Liver (tissue), 9 donors: Measurements from ENCODE around the gene VEPH1. TPM values are rescaled to one million over a fixed set of nuclear protein-coding genes. Genes with fewer than 3 reads are reported as not detected.

Experiments
- DNase-seq: peaks from one replicate; pipeline ENCODE4 v3.0.0-alpha.2; 2017; ENCODE audit warnings: low spot score
- H3K27ac ChIP-seq, 2 donors: one replicate each; pipeline ENCODE4 v1.7.0; 2013; ENCODE audit warnings: inconsistent platforms in 2 of 2, low read length in 2 of 2, control low read depth in 1 of 2, low read depth in 1 of 2, mild to moderate bottlenecking in 1 of 2
- H3K27me3 ChIP-seq, 4 donors: one replicate each; pipeline versions ENCODE4 v1.6.1 to v1.7.0; 2013; ENCODE audit warnings: low read length in 3 of 4, inconsistent platforms in 1 of 4, mild to moderate bottlenecking in 1 of 4, moderate library complexity in 1 of 4; ENCODE audit not compliant: control insufficient read depth in 4 of 4, insufficient read depth in 4 of 4
- H3K36me3 ChIP-seq, 4 donors: one replicate each; pipeline versions ENCODE4 v1.6.1 to v1.7.0; 2013; ENCODE audit warnings: low read length in 3 of 4, mild to moderate bottlenecking in 3 of 4, low read depth in 1 of 4, moderate library complexity in 1 of 4; ENCODE audit not compliant: control insufficient read depth in 4 of 4, insufficient read depth in 3 of 4
- H3K4me1 ChIP-seq, 4 donors: one replicate each; pipeline versions ENCODE4 v1.6.1 to v1.7.0; 2013; ENCODE audit warnings: low read length in 3 of 4, mild to moderate bottlenecking in 3 of 4, moderate library complexity in 1 of 4; ENCODE audit not compliant: control insufficient read depth in 4 of 4, insufficient read depth in 4 of 4
- H3K4me3 ChIP-seq, 3 donors: one replicate each; pipeline versions ENCODE4 v1.6.1 to v1.7.0; 2013; ENCODE audit warnings: low read length in 3 of 3, control low read depth in 1 of 3, low read depth in 1 of 3, mild to moderate bottlenecking in 1 of 3
- H3K9ac ChIP-seq, 2 donors: one replicate each; pipeline ENCODE4 v1.7.0; 2013; ENCODE audit warnings: low read length in 2 of 2, mild to moderate bottlenecking in 2 of 2, moderate library complexity in 2 of 2, control low read depth in 1 of 2, low read depth in 1 of 2
- H3K9me3 ChIP-seq, 4 donors: one replicate each; pipeline versions ENCODE4 v1.6.1 to v1.7.0; 2013; ENCODE audit warnings: low read length in 3 of 4; ENCODE audit not compliant: control insufficient read depth in 4 of 4
- ATF3 ChIP-seq: IDR thresholded peaks from 2 replicates; pipeline ENCODE4 v1.6.1; 2016; ENCODE audit warnings: antibody characterized with exemption
- CTCF ChIP-seq: fragments of 150-350 bp; IDR thresholded peaks from 2 replicates; pipeline ENCODE4 v1.5.1; 2017; ENCODE audit warnings: improper control_type of control experiment, low read depth, low read length; ENCODE audit not compliant: missing input control
- EGR1 ChIP-seq, 2 donors: IDR thresholded peaks; 2 replicates each; pipeline ENCODE4 v1.6.1; 2016 to 2018; ENCODE audit warnings: antibody characterized with exemption in 2 of 2, low read depth in 2 of 2
- FOXA1 ChIP-seq: IDR thresholded peaks from 2 replicates; pipeline ENCODE4 v1.6.1; 2016; ENCODE audit warnings: antibody characterized with exemption
- FOXA2 ChIP-seq: IDR thresholded peaks from 2 replicates; pipeline ENCODE4 v1.6.1; 2016; ENCODE audit warnings: antibody characterized with exemption
- GABPA ChIP-seq, 2 donors: IDR thresholded peaks in 1 of 2; conservative IDR thresholded peaks in 1 of 2; 2 replicates each; pipeline ENCODE4 v1.6.1; 2016; ENCODE audit warnings: antibody characterized with exemption in 2 of 2, mild to moderate bottlenecking in 1 of 2, moderate library complexity in 1 of 2
- HNF4A ChIP-seq, 2 donors: conservative IDR thresholded peaks; 2 replicates each; pipeline ENCODE4 v1.6.1; 2016; ENCODE audit warnings: antibody characterized with exemption in 2 of 2, mild to moderate bottlenecking in 2 of 2
- HNF4G ChIP-seq: IDR thresholded peaks from 2 replicates; pipeline ENCODE4 v1.6.1; 2016; ENCODE audit warnings: antibody characterized with exemption
- JUND ChIP-seq, 2 donors: IDR thresholded peaks; 2 replicates each; pipeline ENCODE4 v1.6.1; 2016; ENCODE audit warnings: antibody characterized with exemption in 2 of 2
- MAX ChIP-seq: IDR thresholded peaks from 2 replicates; pipeline ENCODE4 v1.6.1; 2016; ENCODE audit warnings: antibody characterized with exemption
- NR2F2 ChIP-seq: IDR thresholded peaks from 2 replicates; pipeline ENCODE4 v1.6.1; 2016; ENCODE audit warnings: antibody characterized with exemption
- RAD21 ChIP-seq, 2 donors: IDR thresholded peaks; 2 replicates each; pipeline ENCODE4 v1.6.1; 2016; ENCODE audit warnings: antibody characterized with exemption in 2 of 2, mild to moderate bottlenecking in 2 of 2
- REST ChIP-seq: IDR thresholded peaks from 2 replicates; pipeline ENCODE4 v1.6.1; 2016; ENCODE audit warnings: antibody characterized with exemption, mild to moderate bottlenecking
- RXRA ChIP-seq, 2 donors: IDR thresholded peaks; 2 replicates each; pipeline ENCODE4 v1.6.1; 2017 to 2018; ENCODE audit warnings: antibody characterized with exemption in 2 of 2, mild to moderate bottlenecking in 1 of 2
- SP1 ChIP-seq: IDR thresholded peaks from 2 replicates; pipeline ENCODE4 v1.6.1; 2018; ENCODE audit warnings: antibody characterized with exemption, mild to moderate bottlenecking
- TAF1 ChIP-seq: conservative IDR thresholded peaks from 2 replicates; pipeline ENCODE4 v1.6.1; 2016; ENCODE audit warnings: antibody characterized with exemption, mild to moderate bottlenecking
- YY1 ChIP-seq: IDR thresholded peaks from 2 replicates; pipeline ENCODE4 v1.6.1; 2016; ENCODE audit warnings: antibody characterized with exemption, mild to moderate bottlenecking
- ZBTB33 ChIP-seq: IDR thresholded peaks from 2 replicates; pipeline ENCODE4 v1.6.1; 2016; ENCODE audit warnings: antibody characterized with exemption
- WGBS: extraction: QIAGEN DNeasy Blood & Tissue Kit; methylation state at CpG from one replicate; pipeline ENCODE4 v1.1.7; 2013; 5-methylcytosine and 5-hydroxymethylcytosine counted together
- polyA plus RNA-seq, 2 donors: library from polyadenylated mRNA; stranded (reverse) in 1 of 2; unstranded in 1 of 2; fragments of 200-250 nt in 1 of 2; fragments of >200 nt in 1 of 2; fragmentation: Nextera tagmentation in 1 of 2; extraction: Ambion mirVana in 1 of 2; gene quantifications; one replicate each; pipeline versions ENCODE4 v1.2.1 to v1.2.3, GENCODE V29; 2013 to 2015
- total RNA-seq, 2 donors: library from RNA; depleted of rRNA; stranded (reverse); fragments of >200 nt; gene quantifications; one replicate each; pipeline ENCODE4 v1.2.3, GENCODE V29; 2014
- donor health status: healthy.
- donor health status: healthy.
- donor health status: healthy.
- donor health status: healthy.
- donor health status: healthy.

VEPH1 gene
- total and polyA plus RNA-seq, 4 donors: 0.60 to 3.3 (median 1.2) TPM

- Histone ChIP-seq H3K4me1 (no peaks in the 10 kb centered on the region), H3K4me3 (no peak overlapping the region), H3K36me3 (no peaks in the 10 kb centered on the region), H3K9ac (no peak overlapping the region), H3K27me3 (no peaks in the 10 kb centered on the region), H3K27ac (no peak overlapping the region), H3K9me3 (no peaks in the 10 kb centered on the region)
- DNase-seq: no peak
- TF ChIP-seq ATF3 (no peak), HNF4G (no peak), MAX (no peak), RAD21 (IDR thresholded peaks at IDR 0.05) (no peak), CTCF (no peak), SP1 (no peak), TAF1 (no peak), YY1 (no peak), JUND (IDR thresholded peaks at IDR 0.05) (no peak), ZBTB33 (no peak), HNF4A (conservative IDR thresholded peaks at IDR 0.05) (no peak), EGR1 (IDR thresholded peaks at IDR 0.05; ENCODE audit: low read depth in 2 of 2) (no peak), RXRA (IDR thresholded peaks at IDR 0.05) (no peak), REST (no peak), GABPA (IDR thresholded peaks at IDR 0.05 in 1 of 2, conservative IDR thresholded peaks at IDR 0.05 in 1 of 2) (no peak), FOXA1 (no peak), FOXA2 (no peak), NR2F2 (no peak)
- 92% methylated on average over 4 of the region's 4 CpGs for WGBS
Measured at GRCh38 chr3:157392104-157392503, 111.1 kb downstream of the VEPH1 start.
